Measurements from ENCODE around the gene FKBP2.

DNA sequence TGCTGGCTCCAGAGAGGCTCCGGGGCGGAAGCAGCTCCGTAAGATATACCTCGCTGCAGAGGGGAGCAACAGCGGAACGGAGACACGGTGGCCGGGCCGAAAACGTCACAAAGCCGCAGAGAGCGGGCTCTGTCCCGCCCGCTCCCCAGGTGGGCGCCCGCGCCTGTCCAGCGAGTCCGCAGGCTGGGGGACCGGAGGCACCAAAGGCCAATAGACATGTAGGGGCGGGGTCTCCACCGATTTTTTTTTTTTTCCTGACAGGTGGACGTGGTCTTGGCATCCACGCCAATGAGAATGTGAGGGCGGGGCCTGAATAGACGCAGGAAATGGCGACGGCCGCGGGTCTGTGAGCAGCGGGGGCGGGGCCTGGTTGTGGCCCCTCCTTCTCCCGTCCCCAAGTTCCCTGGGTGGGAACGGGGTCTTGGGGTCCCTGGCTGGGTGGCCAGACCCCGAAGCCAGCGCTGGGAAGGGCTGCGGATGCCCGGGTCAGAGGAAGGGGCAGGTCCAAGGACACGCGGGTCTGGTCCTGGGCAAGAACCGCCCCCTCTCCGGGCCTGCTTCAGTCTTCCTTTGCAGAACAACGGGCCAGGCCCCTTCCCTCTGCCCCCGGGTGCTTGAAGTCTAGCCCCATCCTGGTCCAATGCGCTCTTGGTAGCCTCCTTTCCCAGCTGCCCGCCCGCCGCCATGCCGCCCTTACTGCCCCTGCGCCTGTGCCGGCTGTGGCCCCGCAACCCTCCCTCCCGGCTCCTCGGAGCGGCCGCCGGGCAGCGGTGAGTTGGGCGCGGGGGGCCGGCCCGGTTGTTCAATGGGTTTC, 10.5 kb upstream of the FKBP2 start, which contains the start of gene DNAJC4:
- TF ChIP-seq CTCF (conservative IDR thresholded peaks at IDR 0.05; ENCODE audit: low read length) (no peak), EZH2phosphoT487 (IDR thresholded peaks at IDR 0.05; ENCODE audit: borderline replicate concordance) (no peak)
